A549 treated with GW870086 at 1 μM for 4 hours (cell line): Measurements from ENCODE around the gene ELN. TPM values are rescaled to one million over a fixed set of nuclear protein-coding genes. Genes with fewer than 3 reads are reported as not detected.

ENCODE experiments used
- total RNA-seq: library from RNA; stranded (reverse); fragments of 200-300 nt; extraction: Qiagen RNA extraction; gene quantifications from 5 replicates; pipeline ENCODE4 v1.2.3, GENCODE V29; 2022; ENCODE audit warnings: low read depth

The ELN gene
- 0.06 to 0.16 TPM (median 0.08 TPM) in 5 replicates for total RNA-seq

DNA sequence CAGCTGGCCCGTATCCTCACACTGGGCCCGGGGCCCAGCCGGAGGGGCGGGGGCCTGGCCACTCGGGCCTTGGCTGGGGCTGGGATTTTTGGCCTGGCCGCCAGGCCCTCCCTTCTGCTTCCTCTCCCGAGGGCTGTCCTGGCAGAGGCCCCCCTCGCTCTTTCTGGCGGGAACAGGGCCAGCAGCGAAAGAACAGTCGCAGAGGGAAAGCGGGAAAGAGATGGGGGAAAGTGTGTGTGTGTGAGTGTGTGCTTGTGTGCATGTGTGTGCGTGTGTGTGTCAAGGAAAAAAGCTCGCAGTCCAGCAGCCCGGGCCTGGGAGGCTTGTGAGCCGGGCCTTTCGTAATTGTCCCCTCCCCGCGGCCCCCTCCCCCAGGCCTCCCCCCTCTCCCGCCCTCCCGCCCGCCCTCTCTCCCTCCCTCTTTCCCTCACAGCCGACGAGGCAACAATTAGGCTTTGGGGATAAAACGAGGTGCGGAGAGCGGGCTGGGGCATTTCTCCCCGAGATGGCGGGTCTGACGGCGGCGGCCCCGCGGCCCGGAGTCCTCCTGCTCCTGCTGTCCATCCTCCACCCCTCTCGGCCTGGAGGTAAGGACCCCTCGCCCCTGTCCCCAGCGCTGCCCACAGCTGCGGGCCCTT lies at the start of gene ELN:
Gene ELN, plus strand, starts transcription at position 491 of the 638 bp plus-strand sequence. Its CDS starts 15 bp downstream, at position 506.

DNA sequence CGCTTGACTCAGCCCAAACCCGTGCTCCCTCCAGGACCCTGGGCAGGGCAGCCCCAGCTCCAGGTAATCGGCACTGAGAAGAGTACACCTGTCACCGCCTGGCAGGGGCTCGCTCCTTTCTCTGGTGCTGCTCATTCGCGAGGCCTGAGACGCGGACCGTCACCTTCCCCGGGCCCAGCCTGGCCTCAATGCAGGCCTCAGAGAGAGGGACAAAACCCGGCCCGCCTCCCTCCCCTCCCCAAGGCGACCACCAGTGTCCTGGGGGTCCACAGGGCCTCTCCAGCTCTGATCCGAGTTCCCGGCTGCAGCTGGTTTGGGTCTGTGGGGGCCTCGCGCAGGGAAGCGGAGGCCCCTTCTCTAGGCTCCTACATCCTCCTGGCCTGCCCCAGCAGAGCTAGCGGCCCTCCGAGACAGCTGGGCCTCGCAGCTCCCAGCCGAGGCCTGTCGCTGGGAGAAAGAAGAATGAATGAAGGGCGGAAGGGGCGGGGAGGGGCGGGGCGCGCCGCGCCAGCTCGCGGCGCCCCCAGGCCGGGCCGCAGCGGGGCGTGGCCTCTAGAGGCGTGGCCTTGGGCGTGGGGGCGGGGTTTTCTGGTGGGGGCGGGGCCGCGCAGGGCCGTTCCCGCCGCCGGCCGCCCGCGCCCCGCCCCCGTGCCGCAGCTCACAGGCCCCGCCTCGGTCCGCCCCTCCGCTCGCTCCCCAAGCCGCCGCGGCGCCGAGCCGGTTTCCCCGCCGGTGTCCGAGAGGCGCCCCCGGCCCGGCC lies 55.3 kb downstream of the ELN start, which contains the start of gene LIMK1:
Gene LIMK1, plus strand, starts transcription at position 688 of the 760 bp plus-strand sequence. CDS start 187 bp downstream, outside the sequence.

Other genes starting within 250 kb of the ELN start
- gene CLDN4, start 197.2 kb upstream of the ELN start, total RNA-seq = 5.5 to 7.7 TPM (median 7.4 TPM) in 5 replicates
- 7.1 to 11.1 TPM (median 10.1 TPM) in 5 replicates for gene METTL27, start 185.7 kb upstream of the ELN start, total RNA-seq
- 0.32 TPM in 1 of 5 replicates, not detected in the others for gene TMEM270, start 167.0 kb upstream of the ELN start, total RNA-seq
- gene LIMK1, start 55.6 kb downstream of the ELN start, total RNA-seq = 28.4 to 35.2 TPM (median 31.0 TPM) in 5 replicates
- 293 to 311 TPM (median 297 TPM) in 5 replicates for gene EIF4H, start 146.2 kb downstream of the ELN start, total RNA-seq
- gene LAT2, start 181.8 kb downstream of the ELN start, total RNA-seq = 0.97 to 1.6 TPM (median 1.1 TPM) in 5 replicates
- gene RFC2, start 226.2 kb downstream of the ELN start, total RNA-seq = 48.5 to 60.7 TPM (median 56.3 TPM) in 5 replicates